SU-DHL-6 (cell line): Measurements from ENCODE around the gene ARFGAP1.

Source experiments
- EZH2phosphoT487 ChIP-seq: fragments of 200-600 bp; sonication (generic), shearing (Covaris generic); conservative IDR thresholded peaks from 2 replicates; pipeline ENCODE4 v1.6.1; 2018; ENCODE audit warnings: mild to moderate bottlenecking, antibody characterized with exemption, low read length, moderate library complexity, mixed read lengths
- TF ChIP-seq, protein P1 (sequence below): fragments of 200-600 bp; sonication (generic); IDR thresholded peaks from one replicate; pipeline ENCODE4 v1.5.1; 2017; ENCODE audit warnings: antibody characterized with exemption, mild to moderate bottlenecking, low read length, moderate library complexity; ENCODE audit not compliant: insufficient read depth, poor library complexity, severe bottlenecking

DNA sequence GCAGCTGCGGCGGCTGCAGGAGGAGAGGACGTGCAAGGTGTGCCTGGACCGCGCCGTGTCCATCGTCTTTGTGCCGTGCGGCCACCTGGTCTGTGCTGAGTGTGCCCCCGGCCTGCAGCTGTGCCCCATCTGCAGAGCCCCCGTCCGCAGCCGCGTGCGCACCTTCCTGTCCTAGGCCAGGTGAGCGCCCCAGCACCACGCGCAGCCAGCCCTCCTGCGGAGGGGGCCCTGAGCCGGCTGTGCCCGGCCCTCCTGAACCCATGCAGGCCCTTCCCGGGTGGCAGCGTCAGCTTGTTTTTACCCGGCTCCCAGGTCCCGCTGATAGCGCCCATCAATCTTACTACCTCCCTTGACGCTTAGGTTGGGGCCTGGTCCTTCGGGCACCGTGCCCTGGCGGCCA, 33.2 kb upstream of the ARFGAP1 start:
- TF ChIP-seq, protein P1, sequence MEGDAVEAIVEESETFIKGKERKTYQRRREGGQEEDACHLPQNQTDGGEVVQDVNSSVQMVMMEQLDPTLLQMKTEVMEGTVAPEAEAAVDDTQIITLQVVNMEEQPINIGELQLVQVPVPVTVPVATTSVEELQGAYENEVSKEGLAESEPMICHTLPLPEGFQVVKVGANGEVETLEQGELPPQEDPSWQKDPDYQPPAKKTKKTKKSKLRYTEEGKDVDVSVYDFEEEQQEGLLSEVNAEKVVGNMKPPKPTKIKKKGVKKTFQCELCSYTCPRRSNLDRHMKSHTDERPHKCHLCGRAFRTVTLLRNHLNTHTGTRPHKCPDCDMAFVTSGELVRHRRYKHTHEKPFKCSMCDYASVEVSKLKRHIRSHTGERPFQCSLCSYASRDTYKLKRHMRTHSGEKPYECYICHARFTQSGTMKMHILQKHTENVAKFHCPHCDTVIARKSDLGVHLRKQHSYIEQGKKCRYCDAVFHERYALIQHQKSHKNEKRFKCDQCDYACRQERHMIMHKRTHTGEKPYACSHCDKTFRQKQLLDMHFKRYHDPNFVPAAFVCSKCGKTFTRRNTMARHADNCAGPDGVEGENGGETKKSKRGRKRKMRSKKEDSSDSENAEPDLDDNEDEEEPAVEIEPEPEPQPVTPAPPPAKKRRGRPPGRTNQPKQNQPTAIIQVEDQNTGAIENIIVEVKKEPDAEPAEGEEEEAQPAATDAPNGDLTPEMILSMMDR, result no peak
- no peak for TF ChIP-seq EZH2phosphoT487
